Neural crest cell (in vitro differentiated cells): ENCODE results near the gene PTGDS. TPM values are rescaled to one million over a fixed set of nuclear protein-coding genes. Genes with fewer than 3 reads are reported as not detected.

ENCODE experiments used
- DNase-seq: peaks from one replicate; pipeline ENCODE4 v3.0.0; 2021; ENCODE audit warnings: low read depth, mixed read lengths, low spot score
- H3K27ac Mint-ChIP-seq: one replicate; pipeline ENCODE4 v1.8.0; 2021; ENCODE audit warnings: mild to moderate bottlenecking, mixed read lengths; ENCODE audit not compliant: unreplicated experiment
- H3K27me3 Mint-ChIP-seq: 2 replicates; pipeline ENCODE4 v1.8.0; 2021; ENCODE audit warnings: low read depth, mild to moderate bottlenecking, mixed read lengths
- H3K36me3 Mint-ChIP-seq: 2 replicates; pipeline ENCODE4 v1.8.0; 2021; ENCODE audit warnings: low read depth, mild to moderate bottlenecking, mixed read lengths
- H3K4me1 Mint-ChIP-seq: 2 replicates; pipeline ENCODE4 v1.8.0; 2021; ENCODE audit warnings: mixed read lengths
- H3K4me3 Mint-ChIP-seq: one replicate; pipeline ENCODE4 v1.8.0; 2021; ENCODE audit warnings: mild to moderate bottlenecking, mixed read lengths
- H3K9me3 Mint-ChIP-seq: 2 replicates; pipeline ENCODE4 v1.8.0; 2021; ENCODE audit warnings: mixed read lengths
- total RNA-seq: library from RNA; stranded (reverse); gene quantifications from 2 replicates; pipeline ENCODE4 v1.2.1, GENCODE V29; 2021
- TF ChIP-seq, protein P1 (sequence below): fragments of 200-600 bp; sonication (generic); conservative IDR thresholded peaks from 2 replicates; pipeline ENCODE4 v1.5.0; 2021; ENCODE audit warnings: antibody characterized with exemption, mild to moderate bottlenecking

Gene PTGDS
- total RNA-seq, 1 donor from 2014 or later = not detected

DNA sequence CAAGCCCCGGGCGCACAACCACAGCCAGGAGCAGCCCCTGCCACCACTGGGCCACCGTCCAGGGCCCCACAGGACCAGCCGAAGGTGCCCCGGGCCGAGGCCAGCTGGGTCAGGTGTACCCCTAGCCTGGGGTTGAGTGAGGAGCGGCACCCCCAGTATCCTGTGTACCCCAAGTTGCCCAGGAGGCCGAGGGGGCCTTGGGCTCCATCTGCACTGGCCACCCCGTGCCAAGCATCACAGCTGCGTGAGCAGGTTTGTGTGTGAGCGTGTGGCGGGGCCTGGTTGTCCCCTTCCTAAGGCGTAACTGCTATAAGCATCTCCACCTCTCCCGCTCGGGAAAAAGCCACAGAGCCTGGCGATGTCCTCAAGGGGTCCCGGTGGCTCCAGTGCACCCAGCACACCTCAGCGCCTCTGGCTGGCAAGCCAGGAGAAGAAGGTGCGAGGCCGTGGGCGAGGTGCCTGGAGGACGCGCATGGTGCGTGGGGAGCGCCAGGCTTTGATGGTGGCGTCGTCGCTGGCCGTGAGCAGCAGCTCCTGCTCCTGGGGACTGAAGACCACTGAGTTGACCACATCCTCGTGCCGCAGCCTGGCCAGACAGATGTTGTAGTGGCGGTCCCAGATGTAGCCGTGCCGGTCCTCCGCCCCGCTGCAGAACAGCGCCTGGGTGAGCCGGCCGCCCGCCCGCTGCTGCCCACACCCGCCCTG, 36.6 kb upstream of the PTGDS start:
- Mint-ChIP-seq H3K27ac (no peak overlapping the region), H3K4me1 (peaks cover 3% of the 10 kb centered on the region), H3K36me3 (peaks cover 15% of the 10 kb centered on the region), H3K9me3 (no peaks in the 10 kb centered on the region), H3K4me3 (no peak overlapping the region), H3K27me3 (no peaks in the 10 kb centered on the region)
- TF ChIP-seq, protein P1, sequence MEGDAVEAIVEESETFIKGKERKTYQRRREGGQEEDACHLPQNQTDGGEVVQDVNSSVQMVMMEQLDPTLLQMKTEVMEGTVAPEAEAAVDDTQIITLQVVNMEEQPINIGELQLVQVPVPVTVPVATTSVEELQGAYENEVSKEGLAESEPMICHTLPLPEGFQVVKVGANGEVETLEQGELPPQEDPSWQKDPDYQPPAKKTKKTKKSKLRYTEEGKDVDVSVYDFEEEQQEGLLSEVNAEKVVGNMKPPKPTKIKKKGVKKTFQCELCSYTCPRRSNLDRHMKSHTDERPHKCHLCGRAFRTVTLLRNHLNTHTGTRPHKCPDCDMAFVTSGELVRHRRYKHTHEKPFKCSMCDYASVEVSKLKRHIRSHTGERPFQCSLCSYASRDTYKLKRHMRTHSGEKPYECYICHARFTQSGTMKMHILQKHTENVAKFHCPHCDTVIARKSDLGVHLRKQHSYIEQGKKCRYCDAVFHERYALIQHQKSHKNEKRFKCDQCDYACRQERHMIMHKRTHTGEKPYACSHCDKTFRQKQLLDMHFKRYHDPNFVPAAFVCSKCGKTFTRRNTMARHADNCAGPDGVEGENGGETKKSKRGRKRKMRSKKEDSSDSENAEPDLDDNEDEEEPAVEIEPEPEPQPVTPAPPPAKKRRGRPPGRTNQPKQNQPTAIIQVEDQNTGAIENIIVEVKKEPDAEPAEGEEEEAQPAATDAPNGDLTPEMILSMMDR = no peak
- DNase-seq = no peak

DNA sequence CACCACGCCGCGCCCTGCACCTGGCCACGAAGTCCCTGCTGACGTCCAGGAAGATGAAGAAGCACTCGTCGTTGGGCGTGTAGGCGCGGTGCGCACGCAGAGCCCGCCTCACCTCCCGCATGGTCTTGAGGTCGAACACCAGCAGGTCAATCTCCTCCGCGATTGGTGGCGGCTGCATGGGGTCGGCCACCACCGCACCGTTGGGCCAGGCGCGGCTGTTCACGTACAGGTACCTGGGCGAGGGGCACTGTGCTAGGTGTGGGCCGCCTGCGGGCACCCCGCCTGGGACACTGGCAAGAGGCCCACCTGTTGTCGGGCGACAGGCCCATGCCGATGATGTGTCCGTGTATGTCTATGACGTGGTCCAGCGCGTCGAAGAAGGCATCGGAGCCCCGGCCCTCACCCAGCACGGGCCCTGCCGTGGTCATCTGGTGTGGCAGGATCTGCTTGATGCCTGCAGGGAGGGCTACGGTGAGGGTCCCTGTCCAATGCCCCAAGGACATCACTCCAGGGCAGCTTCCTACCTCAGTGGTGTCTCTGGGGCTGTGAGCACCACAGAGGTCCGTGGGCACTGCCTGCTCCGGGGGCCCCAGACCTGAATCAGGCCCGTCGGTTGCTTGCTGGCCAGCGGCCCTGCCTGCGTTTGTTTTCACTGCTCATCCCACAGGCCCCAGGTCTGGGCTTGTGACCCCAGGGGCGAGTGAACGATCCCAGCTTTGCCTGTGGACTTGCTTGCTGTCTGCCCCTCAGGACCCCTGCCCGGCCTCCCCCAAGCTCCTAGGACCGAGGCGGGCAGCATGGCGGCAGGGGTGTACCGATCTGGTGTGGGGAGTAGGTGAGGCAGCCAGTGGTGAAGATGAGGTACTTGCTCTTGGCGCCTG, 35.8 kb upstream of the PTGDS start:
- Mint-ChIP-seq H3K9me3 (no peaks in the 10 kb centered on the region), H3K27ac (no peak overlapping the region), H3K4me3 (peak overlapping the region; percentile 9), H3K4me1 (peaks cover 3% of the 10 kb centered on the region), H3K36me3 (peaks cover 13% of the 10 kb centered on the region), H3K27me3 (no peaks in the 10 kb centered on the region)
- no peak for DNase-seq
- TF ChIP-seq, protein P1 = no peak

DNA sequence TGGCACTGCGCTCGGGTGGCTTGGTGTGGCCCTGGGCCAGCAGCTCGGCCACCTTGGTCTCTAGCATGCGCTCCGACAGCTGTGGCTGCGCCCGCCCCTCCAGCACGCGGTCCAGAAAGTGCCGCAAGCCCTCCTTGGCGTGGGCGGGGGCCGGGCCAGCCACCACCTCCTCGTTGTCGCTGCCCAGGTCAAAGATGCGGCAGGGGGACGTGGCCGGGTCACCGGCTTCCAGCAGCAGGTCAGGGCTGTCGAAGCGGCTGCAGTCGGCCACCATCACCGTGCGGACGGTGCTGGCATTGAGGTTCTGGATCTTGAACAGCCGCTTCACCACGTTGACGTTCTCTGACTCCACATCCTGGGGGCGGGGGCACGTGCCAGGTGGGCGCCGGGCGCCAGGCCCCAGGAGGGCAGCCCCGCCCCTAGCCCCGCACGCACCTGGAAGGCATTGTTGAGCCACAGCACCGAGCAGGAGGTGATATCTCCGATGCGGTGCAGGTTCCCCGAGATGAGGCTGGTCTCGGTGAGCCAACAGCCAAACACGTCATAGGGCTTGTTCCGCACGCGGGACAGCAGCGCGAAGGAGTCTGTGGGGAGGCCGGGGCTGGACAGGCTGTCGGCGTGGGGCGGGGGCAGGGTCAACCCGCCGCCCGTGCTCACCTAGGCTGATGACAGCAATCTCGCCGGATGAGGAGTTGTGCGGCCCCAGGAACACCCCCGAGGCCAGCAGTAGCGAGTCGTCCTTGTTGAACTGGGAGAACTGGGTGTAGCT, 35.0 kb upstream of the PTGDS start:
- no peak overlapping the region for H3K27ac Mint-ChIP-seq
- H3K27me3 Mint-ChIP-seq = no peaks in the 10 kb centered on the region
- no peak for DNase-seq
- TF ChIP-seq, protein P1 = no peak
- peaks cover 3% of the 10 kb centered on the region for H3K4me1 Mint-ChIP-seq
- H3K36me3 Mint-ChIP-seq = peaks cover 12% of the 10 kb centered on the region
- H3K4me3 Mint-ChIP-seq = peak overlapping the region; percentile 57
- no peaks in the 10 kb centered on the region for H3K9me3 Mint-ChIP-seq

DNA sequence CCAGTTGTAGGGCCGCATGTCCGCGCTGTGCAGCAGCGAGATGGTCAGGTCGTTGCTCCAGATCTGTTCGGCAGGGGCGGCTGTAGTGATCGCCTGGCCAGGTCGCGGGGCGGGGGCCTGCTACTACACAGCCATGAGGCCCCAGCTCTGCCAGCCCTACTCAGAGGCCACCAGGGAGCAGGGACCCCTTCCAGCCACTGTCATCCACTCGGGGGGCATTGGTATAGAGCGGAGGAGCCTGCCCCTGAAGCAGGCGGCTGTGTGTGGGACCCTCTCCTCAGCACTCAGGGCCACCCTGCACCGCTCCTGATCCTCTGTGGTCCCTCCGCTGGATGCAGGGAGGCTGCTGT, 34.4 kb upstream of the PTGDS start:
- peaks cover 7% of the 10 kb centered on the region for H3K36me3 Mint-ChIP-seq
- H3K27me3 Mint-ChIP-seq = no peaks in the 10 kb centered on the region
- peaks cover 3% of the 10 kb centered on the region for H3K4me1 Mint-ChIP-seq
- DNase-seq = no peak
- H3K4me3 Mint-ChIP-seq = peak overlapping the region; percentile 57
- TF ChIP-seq, protein P1 = no peak
- no peak overlapping the region for H3K27ac Mint-ChIP-seq
- no peaks in the 10 kb centered on the region for H3K9me3 Mint-ChIP-seq
